Fibroblast of lung (primary cell): Measurements from ENCODE around the gene CRPPA.

Experiments used
- EZH2 ChIP-seq: IDR thresholded peaks from 2 replicates; pipeline ENCODE4 v1.5.1; 2012; ENCODE audit warnings: low read length, control low read depth, mild to moderate bottlenecking; ENCODE audit errors: missing control alignments
- TF ChIP-seq, protein P1 (sequence below), 2 donors: IDR thresholded peaks in 1 of 2; conservative IDR thresholded peaks in 1 of 2; 1 replicate in 1 of 2; 2 replicates in 1 of 2; pipeline ENCODE4 v1.5.1; 2011 to 2012; ENCODE audit warnings: low read length in 2 of 2, control low read depth in 1 of 2, inconsistent platforms in 1 of 2, low read depth in 1 of 2, mild to moderate bottlenecking in 1 of 2

DNA sequence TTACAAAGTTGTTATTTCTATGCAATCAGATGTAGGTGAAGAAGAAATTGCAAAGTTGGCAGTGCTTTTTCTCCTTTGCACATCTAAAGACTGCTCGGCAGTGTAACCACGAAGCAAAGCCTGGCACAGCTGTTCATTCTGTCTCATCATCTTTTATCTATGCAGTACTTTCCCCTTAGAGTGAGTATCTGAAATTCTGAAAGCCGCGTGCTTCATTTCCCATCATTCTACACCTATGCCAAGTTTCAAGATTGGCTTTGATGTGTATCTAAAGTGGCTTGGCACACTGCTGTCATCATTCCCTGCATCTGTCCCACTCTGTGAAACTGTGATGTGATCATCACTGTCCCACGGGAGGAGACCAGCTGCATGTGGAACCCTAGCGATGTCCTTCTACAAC, 29.0 kb upstream of the CRPPA start:
- TF ChIP-seq, protein P1, sequence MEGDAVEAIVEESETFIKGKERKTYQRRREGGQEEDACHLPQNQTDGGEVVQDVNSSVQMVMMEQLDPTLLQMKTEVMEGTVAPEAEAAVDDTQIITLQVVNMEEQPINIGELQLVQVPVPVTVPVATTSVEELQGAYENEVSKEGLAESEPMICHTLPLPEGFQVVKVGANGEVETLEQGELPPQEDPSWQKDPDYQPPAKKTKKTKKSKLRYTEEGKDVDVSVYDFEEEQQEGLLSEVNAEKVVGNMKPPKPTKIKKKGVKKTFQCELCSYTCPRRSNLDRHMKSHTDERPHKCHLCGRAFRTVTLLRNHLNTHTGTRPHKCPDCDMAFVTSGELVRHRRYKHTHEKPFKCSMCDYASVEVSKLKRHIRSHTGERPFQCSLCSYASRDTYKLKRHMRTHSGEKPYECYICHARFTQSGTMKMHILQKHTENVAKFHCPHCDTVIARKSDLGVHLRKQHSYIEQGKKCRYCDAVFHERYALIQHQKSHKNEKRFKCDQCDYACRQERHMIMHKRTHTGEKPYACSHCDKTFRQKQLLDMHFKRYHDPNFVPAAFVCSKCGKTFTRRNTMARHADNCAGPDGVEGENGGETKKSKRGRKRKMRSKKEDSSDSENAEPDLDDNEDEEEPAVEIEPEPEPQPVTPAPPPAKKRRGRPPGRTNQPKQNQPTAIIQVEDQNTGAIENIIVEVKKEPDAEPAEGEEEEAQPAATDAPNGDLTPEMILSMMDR (conservative IDR thresholded peaks at IDR 0.05 in 1 of 2, IDR thresholded peaks at IDR 0.05 in 1 of 2; ENCODE audit: low read depth in 1 of 2, low read length in 2 of 2): no peak
- no peak for TF ChIP-seq EZH2
